Fibroblast of skin of right quadriceps (primary cell): Measurements from ENCODE around the gene KIFC3.
"Not testable (repeated sequence)": the region's sequence is repeated elsewhere in the genome, so short reads cannot be mapped to it uniquely, and the experiment has no call there.

Experiments used
- DNase-seq: peaks from one replicate; pipeline ENCODE4 v3.0.0-alpha.2; 2013

KIFC3 gene

GRCh38 chr16:57802341-57803133 lies at the start of gene KIFC3:
Gene KIFC3, minus strand, starts transcription at chr16:57802491. Its CDS starts 4,248 bp downstream, at chr16:57798243.
- DNase-seq: peak; percentile 77

- no peak for DNase-seq
Measured at GRCh38 chr16:57848181-57848580, 45.9 kb upstream of the KIFC3 start.

- not testable (repeated sequence) for DNase-seq
Measured at GRCh38 chr16:57846931-57847330, 44.6 kb upstream of the KIFC3 start.

GRCh38 chr16:57846078-57846697 lies 43.9 kb upstream of the KIFC3 start:
- DNase-seq: no peak

GRCh38 chr16:57845115-57845514 lies 42.8 kb upstream of the KIFC3 start:
- no peak for DNase-seq

- no peak for DNase-seq
Measured at GRCh38 chr16:57844416-57845030, 42.2 kb upstream of the KIFC3 start.

GRCh38 chr16:57843400-57843799 lies 41.1 kb upstream of the KIFC3 start:
- DNase-seq: no peak

- DNase-seq: no peak
Measured at GRCh38 chr16:57842601-57843000, 40.3 kb upstream of the KIFC3 start.

- no peak for DNase-seq
Measured at GRCh38 chr16:57840833-57841232, 38.5 kb upstream of the KIFC3 start.

GRCh38 chr16:57838161-57838560 lies 35.9 kb upstream of the KIFC3 start:
- no peak for DNase-seq

GRCh38 chr16:57837305-57838125 lies 35.2 kb upstream of the KIFC3 start:
- DNase-seq: no peak

- peak; percentile 45 for DNase-seq
Measured at GRCh38 chr16:57835439-57835838, 33.1 kb upstream of the KIFC3 start.

- DNase-seq: no peak
Measured at GRCh38 chr16:57834936-57835335, 32.6 kb upstream of the KIFC3 start.

- DNase-seq: no peak
Measured at GRCh38 chr16:57830890-57831484, 28.7 kb upstream of the KIFC3 start.

GRCh38 chr16:57829969-57830360 lies 27.7 kb upstream of the KIFC3 start:
- DNase-seq: no peak

- DNase-seq: no peak
Measured at GRCh38 chr16:57828272-57829161, 26.2 kb upstream of the KIFC3 start.

GRCh38 chr16:57826706-57827625 lies 24.7 kb upstream of the KIFC3 start:
- no peak for DNase-seq

- DNase-seq: no peak
Measured at GRCh38 chr16:57826052-57826451, 23.8 kb upstream of the KIFC3 start.

- no peak for DNase-seq
Measured at GRCh38 chr16:57825298-57826044, 23.2 kb upstream of the KIFC3 start.

GRCh38 chr16:57824888-57825287 lies 22.6 kb upstream of the KIFC3 start:
- no peak for DNase-seq
